ENCODE results near the gene ERRFI1.

The ERRFI1 gene

DNA sequence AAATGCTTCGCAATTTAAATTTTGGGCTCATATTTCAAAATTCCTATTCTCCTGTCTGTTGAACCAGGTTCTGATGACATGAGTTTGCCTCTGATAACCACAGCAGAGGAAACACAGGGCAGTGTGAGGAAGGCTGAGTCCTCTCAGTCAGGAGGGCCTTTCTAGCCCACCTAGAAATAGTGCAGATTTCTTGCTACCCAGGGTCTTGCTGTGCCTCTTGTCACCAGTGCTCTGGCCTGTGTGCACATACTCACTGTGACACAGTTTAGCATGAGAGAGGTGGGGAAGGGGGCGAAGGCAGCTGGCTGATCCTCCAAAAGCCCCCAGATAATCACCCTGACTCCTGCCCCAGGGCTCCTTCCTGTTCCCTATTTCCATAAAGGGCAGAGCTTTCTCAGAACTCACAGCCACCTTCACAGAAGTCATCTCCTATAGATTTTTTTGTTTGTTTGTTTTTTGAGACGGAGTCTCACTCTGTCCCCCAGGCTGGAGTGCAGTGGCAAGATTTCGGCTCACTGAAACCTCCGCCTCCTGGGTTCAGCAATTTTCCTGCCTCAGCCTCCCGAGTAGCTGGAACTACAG lies 23.7 kb downstream of the ERRFI1 start:
- DNase-seq = no peak

DNA sequence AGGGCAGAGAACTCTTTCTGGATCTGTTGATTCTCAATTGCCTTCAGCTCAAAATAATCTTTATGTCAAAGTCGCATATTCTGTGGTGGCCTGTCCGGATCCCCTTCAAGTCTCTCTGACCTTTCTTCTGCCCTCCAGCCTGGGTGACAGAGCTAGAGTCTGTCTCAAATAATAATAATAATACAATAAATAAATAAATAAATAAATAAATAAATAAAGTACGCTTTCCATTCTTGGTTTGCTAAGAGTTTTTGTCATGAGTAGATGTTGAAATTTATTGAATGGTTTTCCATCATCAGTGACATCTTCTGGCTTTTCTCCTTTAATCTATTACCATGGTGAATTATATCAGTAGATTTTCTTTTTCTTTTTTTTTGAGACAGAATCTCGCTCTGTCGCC lies 30.7 kb downstream of the ERRFI1 start:
- DNase-seq = no peak

DNA sequence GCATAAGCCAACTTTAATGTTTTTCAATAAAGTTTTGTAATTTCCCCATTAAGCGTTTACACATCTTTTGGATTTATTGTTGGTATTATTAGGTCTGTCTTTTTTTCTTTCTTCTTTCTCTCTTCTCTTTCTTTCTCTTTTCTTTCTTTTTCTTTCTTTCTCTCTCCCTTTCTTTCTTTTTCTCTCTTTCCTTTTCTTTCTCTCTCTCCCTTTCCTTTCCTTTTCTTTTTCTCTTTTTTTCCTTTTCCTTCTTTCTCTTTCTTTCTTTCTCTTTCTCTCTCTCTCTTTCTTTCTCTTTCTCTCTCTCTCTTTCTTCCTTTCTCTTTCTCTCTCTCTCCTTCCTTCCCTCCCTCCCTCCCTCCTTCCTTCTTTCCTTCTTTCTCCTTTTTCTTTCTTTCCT lies 31.3 kb downstream of the ERRFI1 start:
- DNase-seq = no peak

DNA sequence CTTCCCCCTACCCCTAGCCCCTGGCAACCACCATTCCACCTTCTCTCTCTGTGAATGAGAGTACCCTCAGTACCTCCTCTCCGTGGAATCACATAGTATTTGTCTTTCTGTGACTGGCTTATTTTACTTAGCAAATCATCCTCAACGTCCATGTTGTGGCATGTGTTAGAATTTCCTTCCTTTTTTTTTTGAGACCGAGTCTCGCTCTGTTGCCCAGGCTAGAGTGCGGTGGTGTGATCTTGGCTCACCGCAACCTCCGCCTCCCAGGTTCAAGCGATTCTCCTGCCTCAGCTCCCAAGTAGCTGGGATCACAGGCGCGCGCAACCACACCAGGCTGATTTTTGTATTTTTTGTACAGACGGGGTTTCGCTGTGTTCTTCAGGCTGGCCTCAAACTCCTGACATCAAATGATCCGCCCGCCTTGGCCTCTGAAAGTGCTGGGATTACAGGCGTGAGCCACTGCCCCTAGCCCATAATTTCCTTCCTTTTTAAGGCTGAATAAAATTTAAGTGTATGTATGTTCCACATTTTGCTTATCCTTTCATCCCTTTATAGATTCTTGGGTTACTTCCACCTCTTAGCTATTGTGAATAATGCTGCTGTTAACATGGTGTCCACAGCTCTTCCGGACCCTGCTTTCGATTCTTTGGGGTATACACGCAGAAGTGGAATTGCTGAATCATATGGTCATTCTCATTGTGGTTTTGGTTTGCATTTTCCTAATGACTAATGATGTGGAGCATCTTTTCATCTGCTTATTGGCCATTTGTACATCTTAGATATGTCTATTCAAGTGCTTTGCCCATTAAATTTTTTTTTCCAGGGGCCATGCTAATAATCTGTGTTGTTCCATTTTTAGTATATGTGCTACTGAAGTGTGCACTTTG lies 32.3 kb downstream of the ERRFI1 start:
- DNase-seq = peak; percentile 32

DNA sequence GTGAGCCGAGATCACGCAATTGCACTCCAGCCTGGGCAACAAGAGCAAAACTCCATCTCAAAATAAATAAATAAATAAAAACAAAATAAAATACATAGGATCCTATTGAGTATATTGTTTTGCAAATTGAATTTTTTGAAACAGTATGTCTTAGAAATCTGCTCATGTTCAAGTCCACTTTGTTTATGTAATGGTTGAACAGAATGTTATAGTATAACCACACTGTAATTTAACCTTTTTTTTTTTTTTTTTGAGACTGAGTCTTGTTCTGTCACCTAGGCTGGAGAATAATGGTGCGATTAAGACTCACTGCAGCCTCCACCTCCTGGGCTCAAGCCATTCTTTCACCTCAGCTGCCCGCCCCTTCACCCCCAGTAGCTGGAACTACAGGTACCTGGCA lies 33.2 kb downstream of the ERRFI1 start:
- no peak for DNase-seq

DNA sequence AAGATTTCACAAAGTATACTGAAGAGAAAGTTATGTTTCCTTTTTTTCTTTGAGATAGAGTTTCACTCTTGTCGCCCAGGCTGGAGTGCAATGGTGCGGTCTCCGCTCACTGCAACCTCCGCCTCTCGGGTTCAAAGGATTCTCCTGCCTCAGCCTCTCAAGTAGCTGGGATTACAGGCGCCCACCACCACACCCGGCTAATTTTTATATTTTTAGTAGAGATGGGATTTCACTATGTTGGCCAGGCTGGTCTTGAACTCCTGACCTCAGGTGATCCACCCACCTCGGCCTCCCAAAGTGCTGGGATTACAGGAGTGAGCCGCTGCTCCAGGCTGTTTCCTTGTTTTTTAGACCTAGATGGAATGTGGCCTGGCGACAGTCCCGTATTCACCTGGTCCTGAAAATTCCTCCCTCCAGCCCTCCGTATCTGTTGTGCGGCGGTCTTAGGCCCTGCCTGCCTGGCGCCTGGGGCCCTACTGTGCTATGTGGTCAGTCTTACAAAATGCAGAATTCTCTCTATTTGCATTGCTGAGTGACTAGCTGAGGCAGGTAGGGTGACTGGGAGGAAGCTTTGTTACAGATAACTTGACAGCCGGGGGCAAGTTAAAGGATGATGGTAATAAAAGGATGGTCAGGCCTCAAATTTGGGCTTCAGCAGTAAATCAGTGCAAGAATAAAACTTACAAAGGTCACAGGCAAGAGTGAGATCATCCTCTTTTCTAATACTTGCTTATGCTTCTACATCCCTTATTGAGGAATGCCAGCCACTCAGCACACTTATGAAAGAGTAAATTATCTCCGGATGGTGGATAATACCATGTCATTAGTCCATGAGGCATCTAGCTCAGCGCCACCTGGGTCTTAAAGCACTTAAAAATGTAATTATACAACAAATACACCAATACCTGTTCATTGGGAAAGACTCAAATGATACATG lies 34.3 kb downstream of the ERRFI1 start:
- DNase-seq = no peak

DNA sequence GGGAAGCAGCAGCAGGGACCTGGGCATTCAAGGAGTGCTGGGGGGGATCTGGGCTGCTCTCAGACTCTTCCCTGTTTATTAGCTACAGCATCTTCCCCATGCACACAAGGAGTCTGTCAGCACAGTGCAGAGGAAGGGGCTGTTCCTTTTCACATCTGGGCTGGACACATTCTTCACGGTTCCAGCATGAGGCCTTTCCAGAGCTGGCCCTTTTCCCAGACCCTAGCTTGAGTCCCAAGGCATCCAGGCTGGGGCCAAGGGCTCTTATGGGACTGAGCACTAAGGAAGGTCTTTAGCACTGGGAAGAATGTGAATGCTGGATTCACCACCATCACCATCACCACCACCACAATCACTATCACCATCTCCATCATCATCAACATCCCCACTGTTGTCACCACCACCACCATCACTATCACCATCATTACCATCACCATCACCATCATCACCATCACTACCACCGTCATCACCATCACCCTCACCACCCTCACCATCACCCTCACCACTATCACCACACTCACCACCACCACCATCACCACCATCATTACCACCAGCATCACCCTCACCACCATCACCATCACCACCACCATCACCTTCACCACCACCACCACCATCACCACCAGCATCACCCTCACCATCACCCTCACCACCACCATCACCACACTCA lies 36.2 kb downstream of the ERRFI1 start:
- no peak for DNase-seq

DNA sequence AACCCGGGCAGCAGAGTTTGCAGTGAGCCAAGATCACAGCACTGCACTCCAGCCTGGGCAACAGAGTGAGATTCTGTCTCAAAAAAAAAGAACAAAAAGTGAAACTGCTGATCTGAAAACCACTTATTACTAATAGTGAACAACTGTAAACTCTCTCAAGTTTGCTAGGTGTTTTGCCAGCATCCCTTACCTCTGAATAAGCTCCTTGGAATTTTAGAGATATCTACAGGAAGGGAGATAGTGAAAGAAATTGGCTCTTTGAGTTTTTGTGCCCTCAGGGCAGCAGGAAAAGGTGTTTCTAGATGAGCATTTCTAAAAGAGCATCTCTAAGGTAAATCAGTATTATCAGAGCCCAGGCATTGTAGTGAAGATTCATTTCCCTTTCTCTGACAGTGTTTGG lies 37.5 kb downstream of the ERRFI1 start:
- DNase-seq = peak; percentile 7

DNA sequence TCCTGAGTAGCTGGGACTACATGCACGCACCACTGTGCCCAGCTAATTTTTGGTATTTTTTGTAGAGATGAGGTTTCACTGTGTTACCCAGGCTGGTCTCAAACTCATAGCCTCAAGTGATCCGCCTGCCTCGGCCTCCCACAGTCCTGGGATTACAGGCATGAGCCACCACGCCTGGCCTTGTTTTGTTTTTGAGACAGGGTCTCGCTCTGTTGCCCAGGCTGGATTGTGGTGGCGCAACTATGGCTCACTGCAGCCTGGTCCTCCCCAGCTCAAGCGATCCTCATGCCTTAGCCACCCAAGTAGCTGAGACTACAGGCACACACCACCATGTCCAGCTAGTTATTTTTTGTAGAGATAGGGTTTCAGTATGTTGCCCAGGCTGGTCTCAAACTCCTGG lies 38.6 kb downstream of the ERRFI1 start:
- no peak for DNase-seq

DNA sequence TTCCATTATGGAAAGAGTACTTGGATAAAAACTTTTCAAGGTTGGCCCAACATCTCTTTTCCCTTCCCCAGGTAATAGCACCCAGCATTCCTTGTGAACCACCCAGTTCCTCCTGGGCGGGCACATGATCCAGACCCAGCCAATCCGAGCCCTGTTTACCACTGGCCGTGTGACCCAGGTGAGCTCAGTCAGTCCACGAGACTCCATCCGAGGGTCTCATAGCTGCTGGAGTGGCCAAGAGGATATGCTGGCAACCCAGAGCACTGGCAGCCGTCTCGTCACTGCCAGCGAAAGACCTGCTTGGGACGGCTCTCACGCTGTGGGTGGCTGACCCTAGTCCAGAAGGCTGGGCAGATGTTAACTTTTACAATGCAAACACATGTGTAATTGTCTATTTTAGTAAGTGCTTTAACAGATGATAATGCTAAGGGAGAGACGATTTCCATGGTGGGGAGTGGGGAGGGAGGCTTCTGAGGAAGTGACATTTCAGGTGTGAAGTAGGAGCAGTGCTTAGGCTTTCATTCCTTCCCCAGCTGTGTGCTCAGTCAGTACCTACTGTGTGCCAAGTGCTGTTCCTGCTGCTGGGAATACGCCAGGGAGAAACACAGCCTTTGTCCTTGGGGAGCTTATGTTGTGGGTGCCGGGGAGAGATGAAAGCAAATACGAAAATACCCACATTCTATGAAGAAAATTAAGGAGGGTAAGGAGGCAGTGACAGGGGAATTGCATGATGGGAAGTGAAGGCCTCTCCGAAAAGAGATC lies 40.1 kb downstream of the ERRFI1 start:
- no peak for DNase-seq

DNA sequence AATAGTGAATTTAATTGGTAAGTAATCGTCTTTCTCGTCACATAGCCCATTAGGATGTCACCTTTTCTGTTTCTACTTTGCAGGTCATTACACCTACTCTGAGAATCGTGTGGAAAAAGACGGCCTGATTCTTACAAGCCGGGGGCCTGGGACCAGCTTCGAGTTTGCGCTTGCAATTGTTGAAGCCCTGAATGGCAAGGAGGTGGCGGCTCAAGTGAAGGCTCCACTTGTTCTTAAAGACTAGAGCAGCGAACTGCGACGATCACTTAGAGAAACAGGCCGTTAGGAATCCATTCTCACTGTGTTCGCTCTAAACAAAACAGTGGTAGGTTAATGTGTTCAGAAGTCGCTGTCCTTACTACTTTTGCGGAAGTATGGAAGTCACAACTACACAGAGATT lies 41.3 kb downstream of the ERRFI1 start:
- no peak for DNase-seq

DNA sequence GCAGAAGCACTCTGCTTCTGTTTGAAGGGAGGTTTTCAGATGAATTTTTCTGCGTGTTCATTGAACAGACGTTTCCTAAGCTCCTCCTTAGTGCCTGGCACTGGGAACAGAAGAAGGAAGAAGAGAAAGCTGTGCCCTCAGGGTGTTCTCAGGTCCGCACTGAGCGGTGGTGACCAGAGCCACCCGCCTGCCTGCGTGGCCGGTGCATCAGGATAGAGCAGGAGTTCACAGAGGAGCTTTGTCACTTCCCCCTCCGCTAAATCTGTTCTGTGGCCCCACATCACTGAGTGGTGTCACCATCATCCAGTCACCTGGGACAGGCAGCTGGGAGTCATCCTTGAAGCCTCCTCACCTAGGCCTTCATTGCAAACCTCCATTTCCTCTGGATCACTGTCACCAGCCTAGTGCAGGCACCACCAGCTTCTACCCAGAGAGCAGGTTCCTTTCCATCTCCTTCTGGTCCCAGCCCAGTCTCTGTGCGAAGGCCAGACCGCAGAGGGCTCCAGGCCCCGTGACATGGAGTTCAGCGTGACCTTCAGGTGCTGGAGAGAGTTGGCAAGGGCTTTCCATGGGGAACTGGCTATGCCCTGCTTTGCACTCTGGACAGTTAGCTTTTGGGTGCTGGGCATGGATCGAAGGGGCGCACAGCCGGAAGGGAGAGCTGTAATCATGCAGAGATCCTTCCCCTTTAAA lies 42.9 kb downstream of the ERRFI1 start:
- DNase-seq = no peak

DNA sequence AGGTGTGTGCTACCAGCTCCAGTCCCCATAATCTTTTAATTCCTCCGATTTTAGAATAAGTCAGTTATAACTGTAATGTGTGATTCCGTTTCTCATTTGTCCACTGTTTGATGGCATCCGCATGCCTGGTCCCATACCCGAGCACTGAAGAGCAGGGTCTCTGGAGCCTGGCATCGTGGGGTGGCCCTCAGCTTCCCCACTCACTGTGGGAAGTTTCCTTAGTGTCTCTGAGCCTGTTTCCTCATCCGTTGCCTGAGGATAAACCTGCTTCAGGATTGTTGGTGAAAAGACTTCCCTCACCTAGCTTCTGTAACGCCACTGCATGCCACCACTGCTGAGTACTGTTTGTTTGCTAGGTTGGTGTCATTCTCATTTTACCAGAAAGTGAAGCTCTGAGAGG lies 45.1 kb downstream of the ERRFI1 start:
- DNase-seq = no peak

DNA sequence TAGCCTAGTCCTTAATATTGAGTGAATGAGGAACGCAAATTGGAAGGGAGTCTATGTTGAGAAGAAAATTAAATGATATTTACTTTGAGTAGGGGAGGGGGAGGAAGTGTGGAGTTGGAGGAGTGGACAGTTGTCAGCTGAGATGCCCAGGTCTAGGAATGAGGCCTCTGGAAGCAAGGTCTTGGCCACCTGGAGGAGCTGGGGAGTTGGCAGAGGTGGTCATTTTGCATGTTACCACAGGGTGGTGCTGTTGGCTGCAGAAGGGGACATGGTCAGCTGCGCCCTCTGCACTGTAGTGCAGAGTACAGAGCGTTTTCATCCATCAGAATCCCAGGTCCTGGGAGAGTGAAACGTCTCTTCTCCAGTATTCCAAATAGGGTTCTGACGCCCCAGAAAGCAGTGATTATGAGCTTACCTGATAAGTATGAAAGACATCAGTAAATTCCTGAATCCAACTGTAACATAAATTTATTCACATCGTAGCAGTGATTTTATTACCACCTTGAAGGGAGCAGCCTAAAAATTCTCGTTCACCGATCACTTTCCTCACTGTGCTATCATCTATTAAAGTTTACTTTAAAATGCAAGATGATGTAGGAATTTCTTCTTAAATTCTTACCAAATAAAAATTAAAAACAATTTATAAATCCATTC lies 50.8 kb downstream of the ERRFI1 start:
- DNase-seq = peak; percentile 49

DNA sequence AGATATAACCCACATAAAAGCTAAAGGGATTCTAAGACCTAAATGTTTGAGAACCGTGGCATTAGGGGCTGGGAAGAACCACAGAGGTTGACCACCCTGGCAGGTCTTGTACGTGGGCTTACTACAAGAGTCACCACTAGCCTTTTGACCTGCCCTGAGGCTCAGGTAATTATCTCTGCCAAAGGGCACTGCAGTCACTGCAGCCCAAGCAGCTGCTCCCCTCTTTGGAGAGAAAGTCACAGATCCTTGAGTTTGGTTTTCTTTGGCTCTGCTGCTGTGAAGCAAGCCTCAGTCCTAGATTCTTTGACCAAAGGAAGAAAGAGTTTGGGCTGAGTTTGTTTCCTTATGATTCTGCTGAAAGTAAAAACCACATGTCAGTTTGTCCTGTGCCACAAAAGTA lies 53.0 kb downstream of the ERRFI1 start:
- DNase-seq = no peak

DNA sequence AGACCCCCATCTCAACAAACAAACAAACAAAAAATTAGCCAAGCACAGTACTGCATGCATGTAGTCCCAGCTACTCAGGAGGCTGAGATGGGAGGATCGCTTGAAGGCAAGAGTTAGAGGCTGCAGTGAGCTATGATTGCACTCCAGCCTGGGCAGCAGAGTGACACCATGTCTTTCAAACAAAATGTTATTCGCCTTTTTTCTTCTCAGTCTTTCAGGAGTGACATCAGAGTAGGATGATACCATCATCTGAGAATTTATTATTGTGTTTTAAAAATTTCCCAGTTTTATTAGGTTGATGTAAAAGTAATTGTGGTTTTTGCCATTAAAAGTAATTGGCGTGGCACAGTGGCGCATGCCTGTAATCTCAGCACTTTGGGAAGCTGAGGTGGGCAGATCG lies 53.8 kb downstream of the ERRFI1 start:
- no peak for DNase-seq

DNA sequence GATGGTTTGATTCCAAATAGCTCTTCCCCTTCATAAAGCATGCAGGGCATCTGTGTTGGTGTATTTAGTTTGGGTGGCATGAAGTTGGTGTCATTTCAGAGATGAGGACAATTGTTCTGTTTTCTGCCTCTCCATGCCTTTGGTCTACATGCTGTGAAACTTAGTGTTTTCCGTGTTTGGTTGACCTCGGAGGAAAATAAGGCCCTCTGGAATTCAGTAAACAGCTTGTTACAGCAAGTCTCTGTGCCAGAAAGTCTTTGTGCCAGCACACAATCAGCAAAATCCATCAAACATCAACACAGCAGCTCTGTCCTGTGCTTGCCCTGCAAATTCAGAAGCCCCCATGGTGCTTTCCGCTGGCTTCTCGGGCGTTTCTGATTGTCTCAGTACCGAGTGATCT lies 55.1 kb downstream of the ERRFI1 start:
- DNase-seq = no peak

DNA sequence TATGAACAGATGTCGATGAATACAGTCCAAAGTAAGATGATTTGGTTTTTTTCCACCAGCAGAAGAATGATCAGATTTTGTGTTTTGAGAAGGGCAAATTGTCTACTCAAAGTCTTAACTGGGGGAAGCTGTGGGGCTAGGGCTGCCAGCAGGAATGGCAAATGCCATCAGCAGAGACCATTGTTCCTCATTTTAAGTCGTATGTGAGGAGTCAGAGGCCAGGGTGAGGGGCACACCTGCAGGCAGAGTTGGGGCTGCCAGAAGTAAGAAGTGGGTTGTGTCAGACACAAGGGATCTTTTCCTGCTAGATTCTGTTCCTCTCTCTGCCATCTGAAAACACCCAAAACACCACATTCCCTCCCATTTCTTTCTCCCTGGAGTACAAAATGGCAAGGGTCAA lies 55.9 kb downstream of the ERRFI1 start:
- DNase-seq = no peak

DNA sequence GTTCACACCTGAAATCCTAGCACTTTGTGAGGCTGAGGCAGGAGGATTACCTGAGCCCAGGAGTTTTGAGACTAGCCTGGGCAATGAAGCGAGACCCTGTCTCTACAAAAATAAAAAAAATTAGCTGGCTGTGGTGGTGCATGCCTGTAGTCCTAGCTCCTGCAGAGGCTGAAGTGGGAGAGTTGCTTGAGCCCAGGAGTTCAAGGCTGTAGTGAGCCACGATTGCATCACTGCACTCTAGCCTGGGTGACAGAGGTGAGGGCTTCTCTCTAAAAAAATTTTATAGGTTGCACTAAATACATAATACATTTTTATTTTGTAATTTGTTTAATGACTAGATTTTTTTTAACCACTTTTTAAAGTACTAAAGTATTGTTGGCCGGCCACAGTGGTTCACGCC lies 58.5 kb downstream of the ERRFI1 start:
- DNase-seq = no peak

DNA sequence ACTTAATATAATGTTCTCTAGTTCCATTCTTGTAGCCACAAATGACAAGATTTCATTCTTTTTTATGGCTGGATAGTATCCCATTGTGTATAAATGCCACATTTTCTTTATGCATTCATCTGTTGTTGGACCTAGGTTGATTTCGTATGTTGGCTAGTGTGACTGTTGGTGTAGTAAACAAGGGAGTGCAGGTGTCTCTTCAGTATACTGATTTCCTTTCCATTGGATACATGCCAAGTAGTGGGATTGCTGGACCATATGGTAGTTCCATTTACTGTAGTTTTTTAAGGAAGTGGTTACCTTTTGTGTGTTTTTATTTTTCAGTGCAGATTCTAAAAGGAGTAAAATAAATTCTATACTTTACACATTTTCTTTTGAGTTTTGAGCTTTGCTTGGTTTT lies 58.9 kb downstream of the ERRFI1 start:
- DNase-seq = no peak

DNA sequence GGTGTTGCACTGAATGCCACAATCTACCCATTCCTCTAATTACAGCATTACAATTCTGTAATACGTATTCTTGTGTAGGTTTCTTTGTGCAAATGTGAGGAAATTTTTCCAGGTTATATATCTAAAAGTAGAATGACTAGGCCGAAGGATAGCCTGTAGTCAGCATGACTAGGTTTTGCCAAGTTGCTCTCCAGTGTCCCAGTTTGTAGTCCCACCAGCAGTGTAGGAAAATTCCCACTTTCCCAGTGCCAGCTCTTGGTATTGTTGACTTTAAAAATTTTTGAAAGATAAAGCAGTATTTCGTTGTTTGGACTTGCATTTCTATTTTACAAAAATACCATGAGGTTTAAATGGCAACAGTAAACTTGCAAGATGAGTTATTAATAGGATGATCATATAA lies 61.6 kb downstream of the ERRFI1 start:
- no peak for DNase-seq
